Measurements from ENCODE around the gene DYDC1.
"Not testable (repeated sequence)": the region's sequence is repeated elsewhere in the genome, so short reads cannot be mapped to it uniquely, and the experiment has no call there.

DYDC1 gene

DNA sequence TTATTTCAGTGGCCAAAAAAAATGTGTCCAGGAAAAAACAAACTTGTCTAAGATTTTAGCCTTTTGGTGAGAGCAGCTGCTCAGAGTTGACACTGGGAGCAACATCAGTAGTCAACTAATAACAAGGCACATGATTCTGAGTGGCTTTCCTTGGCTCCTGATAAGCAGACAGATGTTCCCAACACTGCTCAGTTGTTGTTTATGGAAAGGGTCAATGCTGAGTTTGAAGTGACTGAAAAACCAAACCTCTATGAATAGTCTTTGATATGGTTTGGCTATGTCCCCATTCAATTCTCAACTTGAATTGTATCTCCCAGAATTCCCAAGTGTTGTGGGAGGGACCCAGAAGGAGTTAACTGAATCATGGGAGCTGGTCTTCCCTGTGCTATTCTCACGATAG lies 12.3 kb downstream of the DYDC1 start:
- no peak for DNase-seq (ENCODE audit: low spot score)

DNA sequence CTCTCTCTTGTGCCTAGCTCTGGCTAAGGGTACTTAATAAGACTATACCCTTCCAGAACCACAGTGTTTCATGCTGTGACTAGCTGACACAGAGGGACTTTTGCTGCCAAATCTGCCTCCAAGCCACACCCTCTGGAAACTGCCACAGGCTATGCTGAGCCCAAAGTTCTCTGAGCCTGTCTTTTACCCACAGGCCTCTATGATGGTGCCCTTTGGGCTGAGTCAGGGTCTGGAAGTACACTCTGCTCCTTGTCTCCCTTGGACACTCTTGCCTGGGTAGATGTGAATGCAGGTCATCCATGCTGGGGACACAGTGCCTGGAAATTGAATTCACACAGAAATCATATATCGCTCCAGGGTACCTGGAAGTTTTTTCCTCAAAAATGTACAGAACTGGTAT lies 22.6 kb downstream of the DYDC1 start:
- DNase-seq (ENCODE audit: low spot score), result no peak

- DNase-seq (ENCODE audit: low spot score), result no peak
Measured at GRCh38 chr10:80324891-80325364, 31.6 kb downstream of the DYDC1 start.

GRCh38 chr10:80324086-80324485 lies 32.5 kb downstream of the DYDC1 start:
- DNase-seq (ENCODE audit: low spot score), result no peak

DNA sequence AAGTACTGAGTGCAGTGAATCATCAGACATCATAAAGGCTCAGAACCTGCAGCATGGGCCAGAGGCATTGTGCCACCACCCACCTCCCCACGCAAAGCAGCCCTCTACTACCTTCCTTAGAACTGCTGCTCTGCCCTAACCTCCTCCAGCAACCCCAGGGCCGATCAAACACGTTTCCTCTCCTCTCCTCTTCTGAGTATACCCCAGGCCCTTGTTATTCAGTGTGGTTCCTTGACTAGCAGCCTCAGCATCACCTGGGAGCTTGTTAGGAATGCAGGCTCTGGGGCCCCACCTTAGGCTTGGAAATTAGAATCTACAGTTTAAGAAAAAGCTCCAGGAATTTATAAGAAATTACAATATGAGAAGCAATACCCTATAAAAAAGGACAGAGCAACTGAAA lies 33.2 kb downstream of the DYDC1 start:
- DNase-seq (ENCODE audit: low spot score), result no peak

DNA sequence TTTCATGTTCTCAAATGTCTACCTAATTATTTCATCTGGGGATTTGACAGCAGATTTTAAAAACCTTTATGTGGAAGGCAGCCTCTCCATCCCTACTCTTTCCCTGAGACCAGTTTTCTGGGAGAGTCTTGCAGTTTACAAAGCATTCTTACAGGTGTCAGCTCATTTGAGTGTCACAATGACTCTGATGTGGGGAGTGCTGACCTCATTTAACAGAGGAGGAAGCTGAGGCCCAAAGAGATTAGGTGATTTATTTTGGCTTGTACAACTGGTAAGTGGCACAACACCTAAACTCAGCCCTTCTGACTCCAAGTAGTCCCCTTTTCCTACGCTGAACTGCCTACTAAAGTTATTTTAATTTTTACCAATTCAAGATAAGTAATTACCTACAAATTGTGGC lies 33.8 kb downstream of the DYDC1 start:
- no peak for DNase-seq (ENCODE audit: low spot score)

DNA sequence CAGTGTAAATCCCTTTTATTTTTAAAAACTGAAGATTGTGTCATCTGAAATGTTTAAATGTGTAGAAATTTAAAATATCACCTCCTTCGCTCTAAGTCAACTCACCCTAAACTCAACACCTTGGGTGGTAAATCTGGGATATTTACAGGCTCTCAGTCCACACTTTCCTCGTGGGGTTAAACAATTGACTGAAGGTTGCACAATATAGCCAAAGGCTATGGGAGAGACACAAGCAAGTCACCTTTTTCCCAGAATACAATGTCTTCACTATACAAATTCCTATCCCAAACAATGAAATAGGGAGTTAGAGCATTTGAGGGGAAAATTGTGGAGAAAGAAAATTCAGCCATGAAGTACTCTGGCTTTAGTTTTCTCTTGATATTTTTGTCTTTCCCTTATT lies 34.4 kb downstream of the DYDC1 start:
- DNase-seq (ENCODE audit: low spot score), result no peak

GRCh38 chr10:80321183-80321582 lies 35.4 kb downstream of the DYDC1 start:
- DNase-seq (ENCODE audit: low spot score), result no peak

GRCh38 chr10:80320377-80320776 lies 36.2 kb downstream of the DYDC1 start:
- no peak for DNase-seq (ENCODE audit: low spot score)

DNA sequence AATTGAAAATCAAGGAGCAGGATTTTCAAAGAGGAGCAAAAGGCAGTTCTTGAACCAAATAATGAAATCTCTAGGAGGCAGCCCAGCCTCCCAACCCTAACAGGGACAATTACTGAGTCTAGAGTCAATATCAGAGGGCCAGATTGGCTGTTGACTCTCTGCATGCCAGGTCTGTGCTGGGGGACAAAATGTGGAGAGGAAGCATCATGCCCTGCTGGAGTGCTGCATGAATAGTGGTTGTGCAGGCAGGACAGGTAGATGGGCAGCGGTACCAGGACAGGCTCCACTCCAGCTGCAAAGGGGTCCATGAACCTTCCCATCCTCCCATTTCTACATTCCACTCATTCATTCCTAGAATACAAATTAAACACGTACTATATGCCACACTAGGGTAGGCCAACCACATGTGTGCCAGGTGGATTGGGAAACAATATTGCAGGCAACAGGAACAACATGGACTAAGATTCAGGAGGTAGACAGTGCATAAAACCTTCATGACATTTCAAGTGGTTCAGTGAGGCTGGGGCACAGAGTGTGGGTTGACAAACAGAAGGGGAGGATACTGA lies 36.7 kb downstream of the DYDC1 start:
- no peak for DNase-seq (ENCODE audit: low spot score)

DNA sequence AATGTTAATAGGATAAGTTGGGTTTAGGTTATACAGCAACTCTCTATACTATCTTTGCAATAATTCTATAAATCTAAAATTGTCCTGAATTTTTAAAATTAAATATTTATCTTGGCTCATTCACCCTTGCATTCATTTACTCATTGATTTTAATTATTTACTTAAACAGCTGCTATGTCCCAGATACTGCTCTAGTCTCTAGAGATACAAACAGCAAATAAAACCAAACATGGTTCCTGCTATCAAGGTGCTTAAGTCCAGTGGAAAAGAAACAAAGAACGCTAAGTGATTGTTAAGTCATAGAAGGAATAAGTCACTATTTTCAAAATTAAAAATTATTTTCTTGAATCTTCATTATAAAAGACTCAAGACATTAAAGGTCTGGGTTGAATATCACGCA lies 37.2 kb downstream of the DYDC1 start:
- DNase-seq (ENCODE audit: low spot score), result no peak

DNA sequence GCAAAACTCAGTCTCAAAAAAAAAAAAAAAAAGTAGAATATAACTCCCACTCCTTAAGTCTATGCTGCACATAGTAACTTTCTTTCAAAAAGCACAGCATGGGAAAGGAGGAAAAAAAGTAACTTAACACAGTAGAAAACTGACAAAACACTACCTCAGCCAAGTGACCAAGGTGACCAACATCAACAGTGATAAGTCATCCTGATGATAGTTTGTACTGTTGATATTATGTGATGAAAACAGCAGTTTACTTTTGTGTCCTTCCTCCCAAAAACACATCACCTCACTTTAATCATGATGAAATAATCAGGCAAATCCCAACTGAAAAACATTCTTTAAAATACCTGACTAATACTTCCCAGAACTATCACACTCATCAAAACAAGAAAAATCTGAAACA lies 37.8 kb downstream of the DYDC1 start:
- no peak for DNase-seq (ENCODE audit: low spot score)

- DNase-seq (ENCODE audit: low spot score), result no peak
Measured at GRCh38 chr10:80315391-80315790, 41.2 kb downstream of the DYDC1 start.

DNA sequence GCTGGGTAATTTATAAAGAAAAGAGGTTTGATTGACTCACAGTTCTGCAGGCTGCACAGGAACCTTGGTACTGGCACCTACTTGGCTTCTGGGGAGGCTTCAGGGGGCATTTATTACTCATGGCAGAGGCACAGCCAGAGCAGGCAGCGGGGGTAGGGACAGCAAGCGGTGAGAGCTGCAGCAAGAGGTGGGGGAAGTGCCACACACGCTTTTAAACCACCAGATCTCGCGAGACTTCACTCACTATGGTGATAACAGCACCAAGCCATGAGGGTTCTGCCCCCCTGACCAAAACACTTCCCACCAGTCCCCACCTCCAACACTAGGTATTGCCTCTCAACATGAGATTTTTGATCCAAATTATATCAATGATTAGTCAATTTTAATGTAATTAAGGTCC lies 43.0 kb downstream of the DYDC1 start:
- DNase-seq (ENCODE audit: low spot score), result no peak

DNA sequence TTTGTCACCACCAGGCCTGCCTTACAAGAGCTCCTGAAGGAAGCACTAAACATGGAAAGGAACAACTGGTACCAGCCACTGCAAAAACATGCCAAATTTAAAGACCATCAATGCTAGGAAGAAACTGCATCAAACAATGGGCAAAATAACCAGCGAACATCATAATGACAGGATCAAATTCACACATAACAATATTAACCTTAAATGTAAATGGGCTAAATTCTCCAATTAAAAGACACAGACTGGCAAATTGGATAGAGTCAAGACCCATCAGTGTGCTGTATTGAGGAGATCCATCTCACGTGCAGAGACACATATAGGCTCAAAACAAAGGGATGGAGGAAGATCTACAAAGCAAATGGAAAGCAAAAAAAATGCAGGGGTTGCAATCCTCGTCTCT lies 50.6 kb downstream of the DYDC1 start:
- not testable (repeated sequence) for DNase-seq (ENCODE audit: low spot score)

DNA sequence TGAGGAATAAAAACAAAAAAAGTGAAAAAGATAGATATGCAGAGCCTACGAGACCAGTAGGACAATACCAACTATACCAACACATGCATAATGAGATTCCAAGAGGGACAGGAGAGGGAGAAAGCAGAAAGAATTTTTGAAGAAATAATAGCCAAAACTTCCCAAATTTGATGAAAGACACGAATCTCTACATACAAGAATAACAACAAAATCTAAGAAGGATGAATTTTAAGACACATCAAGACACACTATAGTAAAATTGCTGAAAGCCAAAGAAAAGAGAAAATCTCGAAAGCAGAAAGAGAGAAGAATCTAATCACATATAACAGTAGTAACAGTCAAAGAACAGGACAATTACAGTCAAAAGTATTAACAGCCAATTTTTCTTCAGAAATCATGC lies 59.6 kb downstream of the DYDC1 start:
- no peak for DNase-seq (ENCODE audit: low spot score)

DNA sequence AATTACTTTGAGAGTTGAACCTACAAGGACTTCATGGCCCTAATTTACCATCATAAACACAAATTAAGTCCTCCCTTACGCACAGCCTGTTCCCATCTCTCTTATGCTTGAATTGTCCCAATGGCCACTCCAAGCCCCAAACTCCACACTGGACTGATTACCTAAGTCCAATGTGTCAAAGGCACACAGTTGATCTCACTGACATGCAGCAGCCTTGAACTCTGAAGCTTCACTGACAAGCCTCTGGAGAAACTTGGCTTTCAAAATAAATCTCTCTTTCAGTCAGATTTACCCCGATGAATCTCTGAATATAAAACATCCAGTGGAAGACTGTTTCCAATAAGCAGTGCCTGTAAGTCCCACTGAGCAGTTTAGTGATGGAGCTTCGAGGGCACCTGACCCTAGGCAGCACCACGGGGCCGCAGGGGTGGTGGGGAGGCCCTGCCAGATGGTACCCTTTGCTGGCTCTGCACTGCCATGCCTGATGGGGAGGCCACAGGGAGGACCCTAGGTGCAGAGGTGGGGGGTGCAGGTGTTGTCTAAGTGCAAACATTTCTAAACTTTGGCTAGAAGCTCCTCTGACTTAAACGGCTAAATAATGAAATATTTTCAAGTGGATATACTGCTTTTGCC lies 63.8 kb downstream of the DYDC1 start:
- DNase-seq (ENCODE audit: low spot score), result no peak

DNA sequence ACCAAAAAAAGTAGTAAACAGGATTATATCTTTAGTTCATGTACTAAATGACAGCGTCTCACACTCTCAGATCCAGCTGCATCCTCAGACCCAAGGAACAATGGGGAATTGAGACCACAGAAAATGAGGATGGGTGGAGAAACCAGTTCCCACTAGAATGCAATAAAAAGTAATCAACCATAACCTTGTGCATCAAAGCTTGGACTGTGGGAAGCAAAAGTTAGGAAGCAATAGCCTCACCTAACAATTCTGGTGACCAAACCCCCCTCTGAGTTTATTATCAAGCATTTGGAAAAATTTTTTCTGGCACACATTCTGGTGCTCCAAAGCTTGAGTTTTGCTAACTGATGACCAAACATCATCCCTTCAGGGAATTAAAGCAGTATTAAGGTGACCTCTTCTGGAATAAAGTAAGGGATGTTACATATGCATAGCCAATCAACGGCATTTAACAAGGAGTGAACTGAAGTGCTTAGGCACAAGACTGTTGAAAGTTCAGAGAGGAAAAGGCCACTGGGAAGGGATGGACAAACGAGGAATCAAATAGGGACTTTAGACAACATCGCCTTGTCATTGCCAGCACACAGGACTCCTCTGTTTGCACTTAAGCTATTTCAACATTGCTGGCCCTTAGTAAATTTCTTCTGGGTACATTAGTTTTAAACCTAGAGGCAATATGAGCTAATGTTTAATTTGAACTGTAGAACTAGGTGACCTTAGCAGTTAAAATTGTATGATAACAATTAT lies 65.9 kb downstream of the DYDC1 start:
- no peak for DNase-seq (ENCODE audit: low spot score)

- DNase-seq (ENCODE audit: low spot score), result no peak
Measured at GRCh38 chr10:80289451-80290287, 66.9 kb downstream of the DYDC1 start, which contains the start of gene MAT1A. MAT1A (minus strand) TSS chr10:80289658; CDS start chr10:80289423, 235 bp downstream.

DNA sequence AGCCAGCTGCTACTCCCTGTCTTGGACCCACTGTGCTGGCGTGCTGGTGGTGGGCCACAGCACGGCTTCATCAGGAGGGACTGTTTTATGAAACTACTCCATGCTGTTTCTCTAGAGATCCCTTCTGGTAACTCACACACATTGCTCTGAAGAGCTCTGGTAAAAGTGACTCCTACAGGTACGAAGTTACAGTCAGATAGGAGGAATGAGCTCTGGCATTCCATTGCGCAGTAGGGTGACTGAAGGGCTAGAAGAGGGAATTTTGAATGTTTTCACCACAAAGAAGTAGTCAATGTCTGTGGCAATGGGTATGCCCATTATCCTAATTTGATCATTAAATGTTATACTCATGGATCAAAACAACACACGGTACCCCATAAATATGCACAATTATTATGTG lies 67.7 kb downstream of the DYDC1 start:
- DNase-seq (ENCODE audit: low spot score), result no peak
